Testis (tissue), 3 donors: ENCODE data around the gene REXO4. TPM values are rescaled to one million over a fixed set of nuclear protein-coding genes. Genes with fewer than 3 reads are reported as not detected.

Experiments
- DNase-seq: peaks from one replicate; pipeline ENCODE4 v3.0.0-alpha.2; 2019
- H3K27ac ChIP-seq, 2 donors: fragments of 200-600 bp; sonication (generic); one replicate each; pipeline ENCODE4 v1.5.1; 2019
- H3K27me3 ChIP-seq: fragments of 200-600 bp; sonication (generic); one replicate; pipeline ENCODE4 v1.5.1; 2019
- H3K36me3 ChIP-seq: fragments of 200-600 bp; sonication (generic); one replicate; pipeline ENCODE4 v1.5.1; 2017; ENCODE audit warnings: low read depth; ENCODE audit errors: missing control alignments
- H3K4me1 ChIP-seq: fragments of 200-600 bp; sonication (generic); one replicate; pipeline ENCODE4 v1.5.1; 2019
- H3K4me3 ChIP-seq, 2 donors: fragments of 200-600 bp; sonication (generic); one replicate each; pipeline ENCODE4 v1.5.1; 2017 to 2019
- H3K9me3 ChIP-seq: fragments of 200-600 bp; sonication (generic); one replicate; pipeline ENCODE4 v1.5.1; 2017
- POLR2A ChIP-seq: fragments of 450-650 bp; IDR thresholded peaks from one replicate; pipeline ENCODE4 v1.6.1; 2017; ENCODE audit warnings: antibody characterized with exemption, mild to moderate bottlenecking, moderate library complexity
- WGBS, 2 donors: methylation state at CpG; one replicate each; pipeline ENCODE4 v1.1.5; 2018; 5-methylcytosine and 5-hydroxymethylcytosine counted together
- intact Hi-C: fragments of 100-400 bp; cut with DNase I; formaldehyde crosslinking; loops from one replicate; pipeline ENCODE4 v1.15.1; 2023; ENCODE audit warnings: low total_unique reads
- polyA plus RNA-seq: library from polyadenylated mRNA; stranded (reverse); fragments of 350-450 nt; fragmentation: Illumina TruSeq; extraction: RNeasy Lipid Tissue Mini Kit (QIAGEN cat#74804); gene quantifications from one replicate; pipeline ENCODE4 v1.2.3, GENCODE V29; 2014; ENCODE audit warnings: low read depth, low replicate concordance; ENCODE audit not compliant: insufficient read depth
- total RNA-seq, 2 donors: library from RNA; depleted of rRNA; stranded (reverse); fragments of >200 nt; gene quantifications; one replicate each; pipeline ENCODE4 v1.2.3, GENCODE V29; 2016
- TF ChIP-seq, protein P1 (sequence below), 3 experiments: fragments of 450-650 bp in 2 of 3; fragments of 200-600 bp in 1 of 3; sonication (generic) in 1 of 3; IDR thresholded peaks; one replicate each; pipeline ENCODE4 v1.5.1; 2016 to 2019; ENCODE audit warnings: antibody characterized with exemption in 3 of 3, mild to moderate bottlenecking in 2 of 3, moderate library complexity in 1 of 3

REXO4 gene
- total and polyA plus RNA-seq, 3 donors from 2014 or later = 31.4 to 36.7 (median 31.5) TPM

DNA sequence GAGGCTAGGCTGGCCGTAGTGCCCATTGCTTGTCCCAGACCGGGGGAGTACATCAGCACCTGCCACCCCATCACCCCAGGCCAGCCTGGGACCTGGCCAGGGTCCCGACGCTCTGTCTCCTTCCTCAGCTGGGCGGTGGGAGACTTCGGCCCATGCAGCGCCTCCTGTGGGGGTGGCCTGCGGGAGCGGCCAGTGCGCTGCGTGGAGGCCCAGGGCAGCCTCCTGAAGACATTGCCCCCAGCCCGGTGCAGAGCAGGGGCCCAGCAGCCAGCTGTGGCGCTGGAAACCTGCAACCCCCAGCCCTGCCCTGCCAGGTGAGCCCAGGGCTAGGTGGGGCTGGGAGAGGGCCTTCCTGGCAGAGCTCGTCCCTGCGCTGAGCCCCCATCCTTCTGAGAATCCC is 25.4 kb upstream of the REXO4 start:
- WGBS, 2 donors = 86% methylated on average over 5 of the region's 15 CpGs; no CpG with 5 or more reads in 1 of the 2 donors
- no peaks in the 10 kb centered on the region for H3K36me3 ChIP-seq
- no peaks in the 10 kb centered on the region for H3K27me3 ChIP-seq
- DNase-seq = no peak
- no peak for TF ChIP-seq POLR2A
- TF ChIP-seq, protein P1, sequence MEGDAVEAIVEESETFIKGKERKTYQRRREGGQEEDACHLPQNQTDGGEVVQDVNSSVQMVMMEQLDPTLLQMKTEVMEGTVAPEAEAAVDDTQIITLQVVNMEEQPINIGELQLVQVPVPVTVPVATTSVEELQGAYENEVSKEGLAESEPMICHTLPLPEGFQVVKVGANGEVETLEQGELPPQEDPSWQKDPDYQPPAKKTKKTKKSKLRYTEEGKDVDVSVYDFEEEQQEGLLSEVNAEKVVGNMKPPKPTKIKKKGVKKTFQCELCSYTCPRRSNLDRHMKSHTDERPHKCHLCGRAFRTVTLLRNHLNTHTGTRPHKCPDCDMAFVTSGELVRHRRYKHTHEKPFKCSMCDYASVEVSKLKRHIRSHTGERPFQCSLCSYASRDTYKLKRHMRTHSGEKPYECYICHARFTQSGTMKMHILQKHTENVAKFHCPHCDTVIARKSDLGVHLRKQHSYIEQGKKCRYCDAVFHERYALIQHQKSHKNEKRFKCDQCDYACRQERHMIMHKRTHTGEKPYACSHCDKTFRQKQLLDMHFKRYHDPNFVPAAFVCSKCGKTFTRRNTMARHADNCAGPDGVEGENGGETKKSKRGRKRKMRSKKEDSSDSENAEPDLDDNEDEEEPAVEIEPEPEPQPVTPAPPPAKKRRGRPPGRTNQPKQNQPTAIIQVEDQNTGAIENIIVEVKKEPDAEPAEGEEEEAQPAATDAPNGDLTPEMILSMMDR (IDR thresholded peaks at IDR 0.05) = no peak
- no peaks in the 10 kb centered on the region for H3K4me1 ChIP-seq
- no peak overlapping the region for H3K4me3 ChIP-seq
- H3K9me3 ChIP-seq = no peaks in the 10 kb centered on the region
- intact Hi-C loops = no loop called here
- H3K27ac ChIP-seq = no peak overlapping the region

DNA sequence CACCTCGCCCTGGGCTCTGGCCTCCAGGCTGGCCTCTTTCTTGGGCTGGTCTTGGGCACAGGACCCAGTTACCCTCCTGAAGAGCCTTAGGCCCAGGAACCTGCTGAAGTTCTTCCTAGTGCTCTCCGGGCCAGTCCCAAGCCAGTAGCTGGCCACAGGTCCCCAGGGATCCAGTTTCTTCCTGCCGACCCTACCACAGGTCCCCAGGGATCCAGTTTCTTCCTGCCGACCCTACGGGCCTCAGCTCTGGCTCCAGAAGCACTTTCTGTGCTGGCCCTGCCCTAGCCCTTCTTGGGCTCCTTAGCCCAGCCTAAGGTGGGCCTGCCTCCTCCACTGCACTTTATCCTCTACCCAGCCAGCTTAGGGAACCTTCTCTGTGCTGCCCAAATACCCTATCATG is 23.8 kb upstream of the REXO4 start:
- no peak for DNase-seq
- Histone ChIP-seq H3K36me3 (no peaks in the 10 kb centered on the region), H3K9me3 (no peaks in the 10 kb centered on the region), H3K27me3 (no peaks in the 10 kb centered on the region), H3K4me3 (no peak overlapping the region), H3K27ac (no peak overlapping the region), H3K4me1 (no peaks in the 10 kb centered on the region)
- no peak for TF ChIP-seq POLR2A
- TF ChIP-seq, protein P1 (IDR thresholded peaks at IDR 0.05) = no peak
- intact Hi-C loops = no loop called here
- WGBS, 2 donors = 80 to 81% methylated on average over 5 of the region's 5 CpGs

DNA sequence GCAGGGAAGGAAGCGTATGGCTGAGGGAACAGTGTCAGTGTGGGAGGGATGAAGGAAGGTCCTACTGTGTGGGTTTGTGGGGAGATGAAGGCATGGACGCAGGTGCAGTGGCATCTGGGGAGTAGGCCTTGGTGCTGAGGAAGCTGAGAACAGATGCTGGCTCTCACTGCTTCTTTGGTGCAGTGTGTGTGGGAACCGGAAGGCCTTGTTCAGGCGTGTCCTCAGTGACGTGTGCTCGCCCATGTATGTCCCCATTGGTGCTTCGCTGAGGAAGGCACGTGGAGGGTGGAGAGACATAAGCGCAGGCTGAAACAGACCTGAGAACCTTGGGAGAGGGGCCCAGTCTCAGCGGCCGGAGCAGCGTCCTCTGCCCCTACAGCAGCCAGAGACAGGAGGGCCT is 23.1 kb upstream of the REXO4 start:
- WGBS, 2 donors = 88 to 91% methylated on average over 11 to 12 of the region's 12 CpGs
- Histone ChIP-seq H3K4me1 (no peaks in the 10 kb centered on the region), H3K36me3 (no peaks in the 10 kb centered on the region), H3K27me3 (no peaks in the 10 kb centered on the region), H3K4me3 (no peak overlapping the region), H3K27ac (no peak overlapping the region), H3K9me3 (no peaks in the 10 kb centered on the region)
- TF ChIP-seq, protein P1 (IDR thresholded peaks at IDR 0.05) = no peak
- TF ChIP-seq POLR2A = no peak
- no peak for DNase-seq
- intact Hi-C loops = no loop called here

DNA sequence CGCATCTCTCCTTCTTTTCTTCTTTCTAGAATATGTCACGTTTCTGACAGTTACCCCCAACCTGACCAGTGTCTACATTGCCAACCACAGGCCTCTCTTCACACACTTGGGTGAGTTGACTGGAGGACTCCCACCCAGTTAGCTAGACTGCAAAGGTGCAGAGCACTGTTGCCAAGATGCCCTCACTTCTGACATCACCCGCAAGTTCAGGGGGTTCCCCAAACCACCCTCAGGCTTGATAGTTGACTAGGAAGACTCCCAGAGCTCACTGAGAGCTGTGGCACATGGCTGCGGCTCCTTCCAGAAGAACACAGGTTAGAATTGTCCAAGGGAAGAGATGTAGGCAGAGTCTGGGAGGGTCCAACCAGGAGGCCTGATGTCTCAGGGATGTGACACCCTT is 21.5 kb upstream of the REXO4 start:
- Histone ChIP-seq H3K36me3 (no peaks in the 10 kb centered on the region), H3K27ac (no peak overlapping the region), H3K4me3 (no peak overlapping the region), H3K9me3 (no peaks in the 10 kb centered on the region), H3K27me3 (no peaks in the 10 kb centered on the region), H3K4me1 (no peaks in the 10 kb centered on the region)
- no peak for TF ChIP-seq POLR2A
- TF ChIP-seq, protein P1 (IDR thresholded peaks at IDR 0.05) = no peak
- no peak for DNase-seq
- 67 to 69% methylated on average over 3 to 4 of the region's 4 CpGs for WGBS, 2 donors
- intact Hi-C loops = no loop called here

DNA sequence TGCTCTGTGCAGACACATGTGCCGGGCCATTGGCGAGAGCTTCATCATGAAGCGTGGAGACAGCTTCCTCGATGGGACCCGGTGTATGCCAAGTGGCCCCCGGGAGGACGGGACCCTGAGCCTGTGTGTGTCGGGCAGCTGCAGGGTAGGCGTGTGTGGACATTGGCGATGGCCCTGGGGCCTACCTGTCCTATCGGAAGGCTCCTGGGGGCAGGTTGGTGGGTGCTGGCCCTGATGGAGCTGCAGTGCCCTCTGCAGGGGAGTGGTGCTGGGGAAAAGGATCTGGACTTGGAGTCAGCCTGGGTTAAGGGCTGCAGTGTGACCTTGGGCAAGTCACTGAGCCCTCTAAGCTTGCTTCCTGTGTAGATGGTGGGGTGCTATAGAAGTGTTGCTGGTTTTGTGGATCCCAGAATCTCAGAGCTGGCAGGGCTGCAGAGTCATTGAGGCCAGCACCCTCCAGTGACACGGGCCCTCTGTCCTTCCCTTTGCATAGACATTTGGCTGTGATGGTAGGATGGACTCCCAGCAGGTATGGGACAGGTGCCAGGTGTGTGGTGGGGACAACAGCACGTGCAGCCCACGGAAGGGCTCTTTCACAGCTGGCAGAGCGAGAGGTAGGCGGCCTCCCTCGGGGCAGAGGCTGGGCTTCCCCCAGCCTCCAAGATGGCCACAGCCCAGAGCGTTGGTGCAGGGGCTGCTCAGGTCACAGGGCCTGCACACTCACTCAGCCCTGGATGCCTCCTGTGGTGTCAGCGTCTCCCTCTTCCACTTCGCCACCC is 20.1 kb upstream of the REXO4 start:
- 93 to 100% methylated on average over 5 to 20 of the region's 20 CpGs for WGBS, 2 donors
- TF ChIP-seq POLR2A = no peak
- TF ChIP-seq, protein P1 (IDR thresholded peaks at IDR 0.05) = no peak

More for the DNA sequence above, 20.1 kb upstream of the REXO4 start:
- no peaks in the 10 kb centered on the region for H3K4me1 ChIP-seq
- intact Hi-C loops = no loop called here
- no peak overlapping the region for H3K4me3 ChIP-seq
- H3K27ac ChIP-seq = no peak overlapping the region
- no peaks in the 10 kb centered on the region for H3K36me3 ChIP-seq
- no peaks in the 10 kb centered on the region for H3K27me3 ChIP-seq
- no peaks in the 10 kb centered on the region for H3K9me3 ChIP-seq
- DNase-seq = no peak
